GM08714 (cell line): ENCODE data around the gene PPP4R2.

Experiments used
- H3K4me3 ChIP-seq: fragments of 200-500 bp; sonication (Bioruptor generic); 2 replicates; pipeline ENCODE4 v1.5.1; 2014; ENCODE audit warnings: mild to moderate bottlenecking, low read length, inconsistent platforms
- ZNF274 ChIP-seq: IDR thresholded peaks from 2 replicates; pipeline ENCODE4 v1.6.1; 2012; ENCODE audit warnings: mild to moderate bottlenecking, low read depth, low read length

The PPP4R2 gene

DNA sequence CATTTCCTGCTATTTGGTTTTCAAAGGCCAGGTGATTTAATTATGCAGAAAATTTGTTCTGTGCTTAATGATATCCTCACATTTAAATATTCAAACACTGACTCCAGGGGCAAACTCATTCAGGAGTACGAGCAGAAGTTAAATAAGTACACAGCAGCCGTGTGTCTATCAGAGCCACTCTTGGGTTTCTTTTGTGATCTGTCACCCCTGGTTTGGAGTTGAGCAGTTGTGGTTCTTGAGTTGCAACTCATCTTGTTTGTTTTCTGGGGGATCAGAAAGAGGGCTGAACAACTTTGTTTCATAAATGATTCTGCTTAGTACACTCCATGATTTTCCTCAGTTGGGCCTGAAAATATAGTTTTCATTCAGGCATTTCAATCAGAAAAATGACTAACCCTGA lies 25.7 kb upstream of the PPP4R2 start:
- no peak overlapping the region for H3K4me3 ChIP-seq
- TF ChIP-seq ZNF274: no peak

- no peak for TF ChIP-seq ZNF274
Measured at GRCh38 chr3:72972706-72973030, 23.9 kb upstream of the PPP4R2 start.

GRCh38 chr3:72973031-72973723 lies 23.4 kb upstream of the PPP4R2 start:
- TF ChIP-seq ZNF274: no peak

More at GRCh38 chr3:72972706-72973030, 23.9 kb upstream of the PPP4R2 start:
- no peak overlapping the region for H3K4me3 ChIP-seq

GRCh38 chr3:72973786-72974185 lies 22.8 kb upstream of the PPP4R2 start:
- TF ChIP-seq ZNF274: no peak
- H3K4me3 ChIP-seq: no peak overlapping the region

More at GRCh38 chr3:72973031-72973723, 23.4 kb upstream of the PPP4R2 start:
- no peak overlapping the region for H3K4me3 ChIP-seq

GRCh38 chr3:72974956-72975355 lies 21.7 kb upstream of the PPP4R2 start:
- TF ChIP-seq ZNF274: no peak
- H3K4me3 ChIP-seq: no peak overlapping the region

DNA sequence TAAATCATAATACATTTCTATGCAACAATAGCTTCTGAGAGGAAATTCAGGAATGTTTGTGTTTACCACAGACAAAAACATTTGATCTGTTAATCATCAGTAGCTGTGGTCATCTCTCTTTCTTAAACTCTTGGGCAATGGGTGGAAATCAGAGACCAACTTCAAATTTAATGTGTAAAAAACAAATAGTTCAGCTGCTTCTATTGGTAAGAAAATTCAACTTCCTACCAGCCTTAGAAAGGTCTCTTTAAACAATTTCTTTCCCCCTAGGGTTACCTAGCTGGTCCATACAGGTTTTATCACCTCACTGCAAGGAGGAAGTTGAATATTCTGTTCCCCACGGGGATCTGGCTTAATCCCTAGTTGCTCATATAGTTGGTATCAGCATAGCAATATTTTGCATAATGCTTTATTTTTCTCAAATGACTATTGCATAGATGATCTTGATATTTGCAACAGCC lies 20.3 kb upstream of the PPP4R2 start:
- no peak for TF ChIP-seq ZNF274
- no peak overlapping the region for H3K4me3 ChIP-seq

GRCh38 chr3:72977060-72977808 lies 19.4 kb upstream of the PPP4R2 start:
- TF ChIP-seq ZNF274: no peak
- H3K4me3 ChIP-seq: no peak overlapping the region

DNA sequence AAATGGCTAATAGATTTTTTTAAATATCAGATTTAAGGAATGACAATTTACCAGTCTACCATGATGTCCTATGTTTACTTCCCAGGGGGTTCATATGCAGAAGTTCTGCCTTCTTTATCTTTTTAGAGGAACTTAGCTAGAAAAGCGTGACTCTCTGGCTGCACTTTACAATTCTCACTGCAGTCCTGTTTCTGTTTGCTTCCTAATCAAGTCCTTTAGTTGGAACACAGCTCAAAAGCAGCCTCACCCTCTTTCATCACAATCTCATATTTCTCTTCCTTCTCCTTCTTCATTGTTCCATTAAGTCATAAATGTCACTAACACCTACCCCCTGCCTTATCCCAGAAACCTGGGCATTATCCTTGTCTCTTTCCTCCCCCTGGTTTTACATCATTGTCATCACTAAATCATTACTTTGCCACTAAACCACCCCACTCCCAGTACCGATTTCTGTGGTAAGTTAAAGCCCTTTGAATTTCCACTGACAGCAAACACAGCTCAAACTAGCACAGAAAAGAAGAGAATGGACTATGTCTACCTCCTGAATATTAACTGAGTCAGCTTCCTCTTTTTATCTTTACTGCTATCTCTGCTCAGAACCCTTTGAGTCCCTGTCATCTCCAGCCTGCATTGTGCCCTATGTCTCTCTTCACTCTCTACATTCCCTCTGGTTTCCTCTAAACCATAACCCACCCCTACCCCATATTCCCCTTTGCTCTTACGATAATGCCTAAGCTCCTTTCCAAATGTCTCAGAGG lies 13.8 kb upstream of the PPP4R2 start:
- TF ChIP-seq ZNF274: no peak
- no peak overlapping the region for H3K4me3 ChIP-seq

- TF ChIP-seq ZNF274: no peak
- no peak overlapping the region for H3K4me3 ChIP-seq
Measured at GRCh38 chr3:72985576-72985975, 11.0 kb upstream of the PPP4R2 start.

- no peak overlapping the region for H3K4me3 ChIP-seq
- no peak for TF ChIP-seq ZNF274
Measured at GRCh38 chr3:72990701-72991395, 5.8 kb upstream of the PPP4R2 start.

GRCh38 chr3:72991522-72991921 lies 5.1 kb upstream of the PPP4R2 start:
- no peak overlapping the region for H3K4me3 ChIP-seq
- TF ChIP-seq ZNF274: no peak

DNA sequence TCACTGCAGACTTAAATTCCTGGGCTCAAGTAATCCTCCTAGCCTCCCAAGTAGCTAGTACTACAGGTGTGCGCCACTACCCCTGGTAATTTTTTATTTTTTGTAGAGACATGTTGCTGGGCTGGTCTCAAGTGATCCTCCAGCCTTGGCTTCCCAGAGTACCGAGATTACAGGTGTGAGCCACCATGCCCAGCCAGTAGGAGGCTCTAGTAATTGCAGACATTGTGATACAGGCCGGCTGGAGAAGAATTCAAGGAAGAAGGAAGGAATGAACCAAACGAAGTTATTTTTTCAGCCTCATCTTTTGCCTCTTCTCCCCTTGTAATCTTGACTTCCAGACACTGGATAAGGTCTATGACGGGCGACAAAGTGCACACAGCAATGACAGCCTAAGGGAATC lies 3.2 kb upstream of the PPP4R2 start:
- no peak overlapping the region for H3K4me3 ChIP-seq
- no peak for TF ChIP-seq ZNF274

DNA sequence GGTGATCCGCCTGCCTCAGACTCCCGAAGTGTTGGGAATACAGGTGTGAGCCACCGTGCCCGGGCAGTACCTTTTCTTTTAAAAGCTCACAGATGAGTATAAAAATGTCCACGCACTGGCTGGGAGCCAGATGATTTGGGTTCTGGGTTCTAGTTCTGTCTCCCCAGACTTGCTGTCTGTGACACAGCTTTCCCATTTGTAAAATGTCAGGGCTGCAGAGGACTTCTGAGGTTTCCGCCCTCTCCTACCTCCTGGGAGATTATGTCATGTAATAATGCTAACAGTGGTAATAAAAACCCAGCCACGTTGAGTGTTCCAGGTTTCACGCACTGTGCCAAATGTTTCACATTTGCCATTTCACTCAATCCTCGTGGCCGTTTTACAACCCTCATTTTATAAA lies 1.3 kb upstream of the PPP4R2 start:
- no peak overlapping the region for H3K4me3 ChIP-seq
- TF ChIP-seq ZNF274: no peak

DNA sequence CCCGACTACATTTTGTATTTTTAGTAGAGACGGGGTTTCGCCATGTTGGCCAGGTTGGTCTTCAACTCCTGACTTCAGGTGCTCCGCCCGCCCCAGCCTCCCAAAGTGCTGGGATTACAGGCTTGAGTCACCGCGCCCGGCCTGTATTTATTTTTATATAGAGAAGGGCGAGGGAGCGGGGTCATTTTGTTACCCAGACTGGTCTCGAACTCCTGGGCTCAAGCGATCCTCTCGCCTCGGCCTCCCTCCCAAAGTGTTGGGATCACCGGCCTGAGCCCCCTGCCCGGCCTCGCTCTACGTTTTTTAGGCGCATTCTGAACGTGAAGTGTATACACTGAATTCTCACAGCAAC lies 514 bp upstream of the PPP4R2 start:
- H3K4me3 ChIP-seq: peak overlapping the region; percentile 63; the same call in 1 of the 2 replicates

DNA sequence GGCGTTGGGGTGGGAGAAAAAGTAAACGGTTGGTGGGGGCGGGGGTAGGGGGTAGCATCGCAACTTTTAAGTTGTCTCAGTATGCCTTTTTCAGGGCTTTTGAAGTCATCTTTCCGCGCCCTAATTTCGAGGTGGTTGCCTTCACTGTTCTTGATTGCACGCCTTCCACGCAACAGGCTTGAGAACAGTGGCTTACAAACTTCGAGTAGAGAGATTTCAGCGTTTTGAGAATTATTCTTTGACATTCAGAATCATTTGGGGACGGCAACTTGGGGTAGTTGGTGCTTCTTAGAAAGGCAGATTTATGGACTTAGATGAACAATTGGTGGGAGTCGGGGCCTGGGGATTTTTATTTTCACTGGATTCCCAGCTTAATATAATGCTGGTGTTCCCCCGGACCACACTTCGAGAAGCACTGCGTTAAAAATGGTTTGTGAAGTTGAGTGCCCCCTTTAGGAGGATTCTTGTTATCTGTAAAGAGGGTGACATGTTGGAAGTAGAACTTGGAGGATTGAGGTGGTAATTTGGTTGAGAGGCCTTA lies 880 bp downstream of the PPP4R2 start:
- TF ChIP-seq ZNF274: no peak
- H3K4me3 ChIP-seq: peak overlapping the region; percentile 98

More for the DNA sequence above, 514 bp upstream of the PPP4R2 start:
- no peak for TF ChIP-seq ZNF274
